Aorta (tissue), 5 donors: ENCODE measurements around the gene MYOG. TPM values are rescaled to one million over a fixed set of nuclear protein-coding genes. Genes with fewer than 3 reads are reported as not detected.
A peak's percentile ranks its signal among the peaks of the same experiment; 100 is the strongest.

Source experiments
- ATAC-seq: fragments of 200-7000 bp; cut with Tn5 transposase; one replicate; pipeline ENCODE4 v1.9.1; 2022; ENCODE audit warnings: moderate library complexity; ENCODE audit not compliant: low FRiP score
- DNase-seq, 2 donors: peaks; one replicate each; pipeline ENCODE4 v3.0.0-alpha.2; 2020
- H3K27ac ChIP-seq, 2 donors: one replicate each; pipeline ENCODE4 v1.5.1; 2013; ENCODE audit warnings: low read length in 2 of 2, mild to moderate bottlenecking in 2 of 2, moderate library complexity in 2 of 2, control low read depth in 1 of 2, inconsistent platforms in 1 of 2, low read depth in 1 of 2
- H3K27me3 ChIP-seq, 2 donors: one replicate each; pipeline ENCODE4 v1.6.1; 2013; ENCODE audit warnings: control low read depth in 1 of 2, low read length in 1 of 2, mild to moderate bottlenecking in 1 of 2, moderate library complexity in 1 of 2; ENCODE audit not compliant: insufficient read depth in 2 of 2, control insufficient read depth in 1 of 2
- H3K36me3 ChIP-seq, 2 donors: one replicate each; pipeline ENCODE4 v1.6.1; 2013; ENCODE audit warnings: control low read depth in 1 of 2, low read length in 1 of 2, mild to moderate bottlenecking in 1 of 2; ENCODE audit not compliant: insufficient read depth in 2 of 2, control insufficient read depth in 1 of 2
- H3K4me1 ChIP-seq, 2 donors: one replicate each; pipeline ENCODE4 v1.6.1; 2013; ENCODE audit warnings: low read length in 2 of 2, control low read depth in 1 of 2, mild to moderate bottlenecking in 1 of 2, moderate library complexity in 1 of 2; ENCODE audit not compliant: insufficient read depth in 2 of 2, control insufficient read depth in 1 of 2
- H3K4me3 ChIP-seq, 2 donors: one replicate each; pipeline ENCODE4 v1.5.1; 2013; ENCODE audit warnings: low read length in 2 of 2, control low read depth in 1 of 2, mild to moderate bottlenecking in 1 of 2
- H3K9me3 ChIP-seq: one replicate; pipeline ENCODE4 v1.6.1; 2013; ENCODE audit warnings: mild to moderate bottlenecking, low read length; ENCODE audit not compliant: control insufficient read depth
- WGBS, 2 donors: extraction: QIAGEN DNeasy Blood & Tissue Kit; methylation state at CpG; one replicate each; pipeline ENCODE4 v1.1.7; 2013; 5-methylcytosine and 5-hydroxymethylcytosine counted together
- intact Hi-C, 2 donors: fragments of 100-400 bp; cut with DNase I; formaldehyde crosslinking; loops; one replicate each; pipeline versions ENCODE4 v1.14.2 to v1.15.0; 2022
- long read RNA-seq, 2 donors: library from polyadenylated mRNA; unstranded; transcript quantifications; one replicate each; pipeline ENCODE4 v2.0.0, GENCODE V29; 2020 to 2021
- polyA plus RNA-seq, 2 donors: library from polyadenylated mRNA; stranded (reverse); fragments of 200-250 nt; gene quantifications; one replicate each; pipeline ENCODE4 v1.2.3, GENCODE V29; 2013
- total RNA-seq, 2 donors: library from RNA; stranded (reverse); fragmentation: NEBNext Ultra II Directional; extraction: Animal tissue kit (Norgen Biotek cat#: 25700); gene quantifications; one replicate each; pipeline ENCODE4 v1.2.1, GENCODE V29; 2021
- donor health status: healthy with polysubstance abuse.
- donor health status: Bipolar disorder and iron deficiency.
- donor health status: DM: no; HTN: no; CAD: no.
- donor health status: DM: no; HTN: no; CAD: no.
- donor health status: DM: yes; HTN: yes; CAD: no.

MYOG gene
- total RNA-seq = not detected
- polyA plus RNA-seq = not detected
- long read RNA-seq, donor 1 = 0 reads
- long read RNA-seq, donor 2 = 0 reads

DNA sequence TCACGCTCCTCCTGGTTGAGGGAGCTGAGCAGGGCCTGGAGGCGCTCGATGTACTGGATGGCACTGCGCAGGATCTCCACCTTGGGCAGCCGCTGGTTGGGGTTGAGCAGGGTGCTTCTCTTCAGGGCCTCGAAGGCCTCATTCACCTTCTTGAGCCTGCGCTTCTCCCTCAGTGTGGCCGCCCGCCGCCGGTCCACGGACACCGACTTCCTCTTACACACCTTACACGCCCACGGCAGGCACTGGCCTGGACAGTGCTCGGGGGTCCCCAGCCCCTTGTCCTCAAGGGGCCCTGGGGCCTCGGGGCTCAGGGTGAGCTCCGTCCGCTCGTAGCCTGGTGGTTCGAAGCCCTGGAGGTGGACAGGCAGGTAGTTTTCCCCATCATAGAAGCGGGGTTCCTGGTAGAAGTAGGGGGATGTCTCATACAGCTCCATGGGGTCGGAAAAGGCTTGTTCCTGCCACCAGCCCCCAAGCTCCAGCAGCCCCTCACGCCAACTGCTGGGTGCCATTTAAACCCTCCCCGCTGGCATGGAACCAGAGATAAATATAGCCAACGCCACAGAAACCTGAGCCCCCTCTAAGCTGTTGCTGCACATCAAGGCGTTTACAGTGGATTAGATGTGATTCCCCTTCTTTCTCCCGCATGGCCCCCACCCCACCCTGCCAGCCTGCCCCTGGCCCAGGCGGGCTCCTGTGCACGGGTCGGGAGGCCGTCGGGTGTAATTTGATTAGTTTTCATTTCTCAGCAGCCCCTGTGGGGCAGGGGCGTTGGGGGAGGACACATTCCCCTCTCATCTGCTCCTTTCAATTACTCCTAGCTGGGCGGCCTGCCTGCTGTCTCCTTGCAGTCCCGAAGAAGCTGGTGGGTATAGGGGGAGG, at the start of gene MYOG:
MYOG (minus strand) TSS at position 485 of the 879 bp plus-strand sequence; CDS start at position 434, 51 bp downstream.
- ATAC-seq (no peak), DNase-seq (no peak)
- no peak within 1 kb of the TSS for H3K4me3 ChIP-seq
- H3K27me3 ChIP-seq = no peaks in the 10 kb centered on the region
- 82 to 84% methylated on average over 36 of the region's 36 CpGs for WGBS, 2 donors
- H3K27ac ChIP-seq = no peak within 1 kb of the TSS
- intact Hi-C loops = no loop called here
- H3K4me1 ChIP-seq = no peaks in the 10 kb centered on the region
- no peaks in the 10 kb centered on the region for H3K36me3 ChIP-seq
- H3K9me3 ChIP-seq = no peaks in the 10 kb centered on the region

DNA sequence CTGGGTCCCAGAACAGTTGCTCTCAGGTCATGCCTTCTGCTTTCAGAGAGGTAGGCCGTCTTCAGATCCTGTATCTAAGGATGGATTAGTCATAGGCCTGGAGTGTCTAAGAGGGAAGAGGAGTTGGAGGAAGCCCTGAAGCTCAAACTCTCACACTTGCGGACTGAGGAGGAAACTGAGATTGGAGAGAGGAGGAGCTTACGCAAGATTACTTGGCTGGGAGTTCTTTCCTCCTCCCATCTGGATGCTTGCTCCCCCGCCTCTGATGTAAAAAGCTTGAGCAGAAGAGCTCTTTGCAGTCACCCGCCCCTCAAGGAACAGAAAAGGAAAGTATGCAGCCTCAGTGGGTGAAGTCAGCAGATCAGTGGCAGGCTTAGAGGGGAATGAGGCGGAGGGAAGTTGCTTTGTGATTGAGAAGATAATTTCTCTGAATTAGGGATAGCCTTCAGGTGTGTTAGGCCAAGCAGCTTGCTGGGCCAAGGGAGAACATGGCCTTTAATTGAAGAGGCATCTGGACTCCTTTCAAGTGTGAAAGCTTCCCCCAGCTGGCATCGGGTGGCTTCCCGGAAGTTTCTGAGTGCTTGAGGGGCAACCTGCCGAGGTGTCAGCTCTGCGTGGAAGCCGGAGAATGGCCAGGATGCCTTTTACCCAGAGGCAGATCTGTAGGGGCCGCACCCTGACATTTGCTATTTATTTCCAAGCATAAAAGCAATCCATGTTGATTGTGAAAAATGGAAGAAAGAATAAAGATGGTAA, 48.3 kb upstream of the MYOG start:
- Histone ChIP-seq H3K27me3 (no peaks in the 10 kb centered on the region), H3K4me1 (no peaks in the 10 kb centered on the region), H3K27ac (no peak overlapping the region), H3K9me3 (no peaks in the 10 kb centered on the region), H3K4me3 (no peak overlapping the region), H3K36me3 (no peaks in the 10 kb centered on the region)
- peak in 1 of 2 donors; percentile 57 for DNase-seq
- ATAC-seq = no peak
- intact Hi-C loops = no loop called here
- whole genome bisulfite sequencing, 2 donors = 89 to 93% methylated on average over 12 of the region's 12 CpGs

GRCh38 chr1:203131548-203132200, 45.9 kb upstream of the MYOG start:
- intact Hi-C loops = no loop called here
- WGBS, 2 donors = 90 to 93% methylated on average over 9 of the region's 9 CpGs
- H3K4me3 ChIP-seq = no peak overlapping the region
- H3K9me3 ChIP-seq = no peaks in the 10 kb centered on the region
- no peak overlapping the region for H3K27ac ChIP-seq
- no peaks in the 10 kb centered on the region for H3K36me3 ChIP-seq
- ATAC-seq (no peak), DNase-seq (peak in 1 of 2 donors; percentile 56)
- no peaks in the 10 kb centered on the region for H3K4me1 ChIP-seq
- H3K27me3 ChIP-seq = no peaks in the 10 kb centered on the region

- intact Hi-C loops = no loop called here
- DNase-seq (peak in 1 of 2 donors; percentile 44), ATAC-seq (no peak)
- Histone ChIP-seq H3K27me3 (no peaks in the 10 kb centered on the region), H3K4me1 (no peaks in the 10 kb centered on the region), H3K9me3 (no peaks in the 10 kb centered on the region), H3K36me3 (no peaks in the 10 kb centered on the region), H3K4me3 (no peak overlapping the region), H3K27ac (no peak overlapping the region)
- WGBS, 2 donors = 91 to 96% methylated on average over 3 of the region's 3 CpGs
These were observed 44.7 kb upstream of the MYOG start for GRCh38 chr1:203130358-203130985.

- Histone ChIP-seq H3K4me1 (no peaks in the 10 kb centered on the region), H3K9me3 (no peaks in the 10 kb centered on the region), H3K27ac (no peak overlapping the region), H3K36me3 (no peaks in the 10 kb centered on the region), H3K4me3 (no peak overlapping the region), H3K27me3 (no peaks in the 10 kb centered on the region)
- DNase-seq (peak in 1 of 2 donors; percentile 84), ATAC-seq (no peak)
- intact Hi-C loops = no loop called here
- WGBS, 2 donors = 29 to 31% methylated on average over 7 of the region's 7 CpGs
These were observed 43.9 kb upstream of the MYOG start for GRCh38 chr1:203129501-203130231.

GRCh38 chr1:203128716-203129500, 43.1 kb upstream of the MYOG start:
- no peak for ATAC-seq
- peak in 1 of 2 donors; percentile 75 for DNase-seq
- no peaks in the 10 kb centered on the region for H3K27me3 ChIP-seq
- H3K4me1 ChIP-seq = no peaks in the 10 kb centered on the region
- H3K4me3 ChIP-seq = no peak overlapping the region
- H3K9me3 ChIP-seq = no peaks in the 10 kb centered on the region
- WGBS, 2 donors = 95% methylated on average over 27 to 29 of the region's 29 CpGs
- H3K27ac ChIP-seq = no peak overlapping the region
- intact Hi-C loops = no loop called here
- H3K36me3 ChIP-seq = no peaks in the 10 kb centered on the region

DNA sequence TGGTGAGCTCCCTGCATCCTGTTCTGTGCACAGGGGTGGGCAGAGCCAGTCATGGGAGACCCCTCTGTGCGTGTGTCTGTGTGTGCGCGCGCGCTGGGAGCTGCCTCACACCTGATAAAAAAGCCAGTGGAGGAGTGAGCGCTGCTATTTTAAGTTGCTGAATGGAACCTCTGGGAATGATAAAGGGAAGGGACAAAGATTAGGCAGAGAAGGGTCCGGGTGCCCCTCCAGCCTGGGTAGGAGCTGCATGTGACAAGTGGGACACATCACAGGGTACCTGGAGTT, 42.6 kb upstream of the MYOG start:
- Histone ChIP-seq H3K27me3 (no peaks in the 10 kb centered on the region), H3K36me3 (no peaks in the 10 kb centered on the region), H3K27ac (no peak overlapping the region), H3K4me1 (no peaks in the 10 kb centered on the region), H3K4me3 (no peak overlapping the region), H3K9me3 (no peaks in the 10 kb centered on the region)
- WGBS, 2 donors = 48 to 63% methylated on average over 7 of the region's 7 CpGs
- intact Hi-C loops = no loop called here
- DNase-seq = no peak
- ATAC-seq = no peak
